ENCODE results near the gene PCDHA5.

The PCDHA5 gene

DNA sequence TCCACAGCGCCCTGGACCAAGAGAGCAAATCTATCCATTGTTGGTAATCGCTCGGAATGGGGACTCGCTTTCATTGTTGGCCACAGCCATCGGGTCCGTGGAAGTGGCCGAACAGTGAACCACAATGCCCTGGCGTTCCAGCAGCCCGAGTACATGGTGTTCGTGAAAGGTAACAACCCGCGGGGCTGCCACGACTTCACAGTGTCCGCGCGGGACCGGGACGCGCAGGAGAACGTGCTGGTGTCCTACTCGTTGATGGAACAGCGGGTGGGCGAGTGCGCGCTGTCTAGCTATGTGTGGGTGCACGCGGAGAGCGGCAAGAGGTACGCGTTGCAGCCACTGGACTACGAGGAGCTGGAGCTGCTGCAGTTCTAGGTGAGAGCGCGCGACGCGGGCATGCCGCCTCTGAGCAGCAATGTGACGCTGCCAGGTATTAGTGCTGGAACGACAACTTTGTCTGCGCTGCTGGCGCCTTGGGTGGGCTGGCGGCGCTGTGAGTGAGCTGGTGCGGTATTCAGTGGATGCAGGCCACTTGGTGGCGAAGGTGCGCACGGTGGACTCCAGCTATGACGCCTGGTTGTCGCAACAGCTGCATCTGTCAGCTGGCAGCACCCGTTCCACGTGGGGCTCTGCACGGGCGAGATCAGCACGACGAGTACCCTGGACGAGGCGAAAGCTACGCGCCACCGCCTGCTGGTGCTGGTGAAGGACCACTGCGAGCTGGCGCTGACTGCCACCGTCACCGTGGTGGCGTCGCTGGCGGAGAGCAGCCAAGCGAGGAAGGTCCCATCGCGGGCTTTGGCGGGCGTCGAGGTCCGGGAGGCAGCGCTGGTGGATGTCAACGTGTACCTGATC is 41.3 kb downstream of the PCDHA5 start:
- no peak for DNase-seq (ENCODE audit: low read depth)

DNA sequence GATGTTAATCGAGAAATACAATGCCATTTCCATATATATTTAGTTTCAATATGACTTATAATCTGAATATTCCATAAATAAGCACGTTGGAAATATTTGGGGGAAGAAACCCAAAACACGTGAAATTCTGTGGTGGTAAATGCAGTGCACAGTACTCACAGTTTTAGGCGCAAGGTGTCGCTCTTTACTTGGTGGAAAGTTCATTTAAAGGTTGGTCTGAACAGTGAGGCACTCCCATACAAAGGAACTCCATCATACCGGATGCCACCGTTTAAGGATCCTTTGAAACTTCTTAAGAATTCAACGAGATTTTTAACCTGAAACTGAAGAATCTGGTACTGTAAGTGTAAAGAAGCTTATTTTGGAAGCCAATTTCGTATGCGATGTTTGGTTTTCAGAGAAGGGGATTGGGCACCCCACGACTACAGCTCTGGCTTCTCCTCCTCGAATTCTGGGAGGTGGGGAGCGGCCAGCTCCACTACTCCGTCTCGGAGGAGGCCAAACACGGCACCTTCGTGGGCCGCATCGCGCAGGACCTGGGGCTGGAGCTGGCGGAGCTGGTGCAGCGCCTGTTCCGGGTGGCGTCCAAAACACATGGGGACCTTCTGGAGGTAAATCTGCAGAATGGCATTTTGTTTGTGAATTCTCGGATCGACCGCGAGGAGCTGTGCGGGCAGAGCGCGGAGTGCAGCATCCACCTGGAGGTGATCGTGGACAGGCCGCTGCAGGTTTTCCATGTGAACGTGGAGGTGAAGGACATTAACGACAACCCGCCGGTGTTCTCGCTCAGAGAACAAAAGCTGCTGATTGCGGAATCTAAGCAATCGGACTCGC is 47.5 kb downstream of the PCDHA5 start, which contains the start of gene PCDHA11:
Gene PCDHA11, plus strand, starts transcription at position 237 of the 834 bp plus-strand sequence. Its CDS starts 147 bp downstream, at position 384.
- DNase-seq (ENCODE audit: low read depth), result no peak

DNA sequence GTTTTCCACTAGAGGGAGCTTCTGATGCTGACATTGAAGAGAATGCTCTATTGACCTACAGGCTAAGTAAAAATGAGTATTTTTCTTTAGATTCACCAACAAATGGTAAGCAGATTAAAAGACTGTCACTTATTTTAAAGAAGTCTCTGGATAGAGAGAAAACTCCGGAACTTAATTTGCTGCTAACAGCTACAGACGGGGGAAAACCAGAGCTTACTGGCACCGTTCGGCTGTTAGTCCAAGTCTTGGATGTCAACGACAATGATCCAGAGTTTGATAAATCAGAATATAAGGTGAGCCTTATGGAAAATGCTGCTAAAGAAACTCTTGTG is 48.1 kb downstream of the PCDHA5 start:
- DNase-seq (ENCODE audit: low read depth), result no peak

DNA sequence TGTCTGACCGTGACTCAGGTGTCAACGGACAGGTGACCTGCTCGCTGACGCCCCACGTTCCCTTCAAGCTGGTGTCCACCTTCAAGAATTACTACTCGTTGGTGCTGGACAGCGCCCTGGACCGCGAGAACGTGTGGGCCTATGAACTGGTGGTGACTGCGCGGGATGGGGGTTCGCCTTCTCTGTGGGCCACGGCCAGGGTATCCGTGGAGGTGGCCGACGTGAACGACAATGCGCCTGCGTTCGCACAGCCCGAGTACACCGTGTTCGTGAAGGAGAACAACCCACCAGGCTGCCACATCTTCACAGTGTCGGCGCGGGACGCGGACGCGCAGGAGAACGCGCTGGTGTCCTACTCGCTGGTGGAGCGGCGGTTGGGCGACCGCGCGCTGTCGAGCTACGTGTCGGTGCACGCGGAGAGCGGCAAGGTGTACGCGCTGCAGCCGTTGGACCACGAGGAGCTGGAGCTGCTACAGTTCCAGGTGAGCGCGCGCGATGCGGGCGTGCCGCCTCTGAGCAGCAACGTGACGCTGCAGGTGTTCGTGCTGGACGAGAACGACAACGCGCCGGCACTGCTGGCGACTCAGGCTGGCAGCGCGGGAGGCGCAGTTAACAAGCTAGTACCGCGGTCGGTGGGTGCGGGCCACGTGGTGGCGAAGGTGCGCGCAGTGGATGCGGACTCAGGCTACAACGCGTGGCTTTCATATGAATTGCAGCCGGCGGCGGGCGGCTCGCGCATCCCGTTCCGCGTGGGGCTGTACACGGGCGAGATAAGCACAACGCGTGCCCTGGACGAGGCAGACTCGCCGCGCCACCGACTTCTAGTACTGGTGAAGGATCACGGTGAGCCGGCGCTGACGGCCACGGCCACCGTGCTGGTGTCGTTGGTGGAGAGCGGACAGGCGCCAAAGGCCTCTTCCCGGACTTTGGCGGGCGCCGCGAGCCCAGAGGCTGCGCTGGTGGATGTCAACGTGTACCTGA is 49.1 kb downstream of the PCDHA5 start:
- DNase-seq (ENCODE audit: low read depth), result no peak

Data from GM04503 (cell line).